Hair follicle dermal papilla cell (primary cell): ENCODE results near the gene JMJD1C. TPM values are rescaled to one million over a fixed set of nuclear protein-coding genes. Genes with fewer than 3 reads are reported as not detected.

Source experiments
- small RNA-seq: library from RNA; depleted of rRNA; stranded (forward); fragments of <200 nt; gene quantifications from one replicate; pipeline ENCODE3, GENCODE V24; 2012
- total RNA-seq: library from RNA; depleted of rRNA; stranded (reverse); fragments of >200 nt; gene quantifications from 2 replicates; pipeline ENCODE4 v1.2.3, GENCODE V29; 2012

The JMJD1C gene, protein sequence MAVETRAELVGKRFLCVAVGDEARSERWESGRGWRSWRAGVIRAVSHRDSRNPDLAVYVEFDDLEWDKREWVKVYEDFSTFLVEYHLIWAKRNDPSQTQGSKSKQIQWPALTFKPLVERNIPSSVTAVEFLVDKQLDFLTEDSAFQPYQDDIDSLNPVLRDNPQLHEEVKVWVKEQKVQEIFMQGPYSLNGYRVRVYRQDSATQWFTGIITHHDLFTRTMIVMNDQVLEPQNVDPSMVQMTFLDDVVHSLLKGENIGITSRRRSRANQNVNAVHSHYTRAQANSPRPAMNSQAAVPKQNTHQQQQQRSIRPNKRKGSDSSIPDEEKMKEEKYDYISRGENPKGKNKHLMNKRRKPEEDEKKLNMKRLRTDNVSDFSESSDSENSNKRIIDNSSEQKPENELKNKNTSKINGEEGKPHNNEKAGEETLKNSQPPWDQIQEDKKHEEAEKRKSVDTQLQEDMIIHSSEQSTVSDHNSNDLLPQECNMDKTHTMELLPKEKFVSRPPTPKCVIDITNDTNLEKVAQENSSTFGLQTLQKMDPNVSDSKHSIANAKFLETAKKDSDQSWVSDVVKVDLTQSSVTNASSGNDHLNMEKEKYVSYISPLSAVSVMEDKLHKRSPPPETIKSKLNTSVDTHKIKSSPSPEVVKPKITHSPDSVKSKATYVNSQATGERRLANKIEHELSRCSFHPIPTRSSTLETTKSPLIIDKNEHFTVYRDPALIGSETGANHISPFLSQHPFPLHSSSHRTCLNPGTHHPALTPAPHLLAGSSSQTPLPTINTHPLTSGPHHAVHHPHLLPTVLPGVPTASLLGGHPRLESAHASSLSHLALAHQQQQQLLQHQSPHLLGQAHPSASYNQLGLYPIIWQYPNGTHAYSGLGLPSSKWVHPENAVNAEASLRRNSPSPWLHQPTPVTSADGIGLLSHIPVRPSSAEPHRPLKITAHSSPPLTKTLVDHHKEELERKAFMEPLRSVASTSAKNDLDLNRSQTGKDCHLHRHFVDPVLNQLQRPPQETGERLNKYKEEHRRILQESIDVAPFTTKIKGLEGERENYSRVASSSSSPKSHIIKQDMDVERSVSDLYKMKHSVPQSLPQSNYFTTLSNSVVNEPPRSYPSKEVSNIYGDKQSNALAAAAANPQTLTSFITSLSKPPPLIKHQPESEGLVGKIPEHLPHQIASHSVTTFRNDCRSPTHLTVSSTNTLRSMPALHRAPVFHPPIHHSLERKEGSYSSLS (N-terminal part only)
- total RNA-seq = 127 and 139 TPM in 2 replicates

DNA sequence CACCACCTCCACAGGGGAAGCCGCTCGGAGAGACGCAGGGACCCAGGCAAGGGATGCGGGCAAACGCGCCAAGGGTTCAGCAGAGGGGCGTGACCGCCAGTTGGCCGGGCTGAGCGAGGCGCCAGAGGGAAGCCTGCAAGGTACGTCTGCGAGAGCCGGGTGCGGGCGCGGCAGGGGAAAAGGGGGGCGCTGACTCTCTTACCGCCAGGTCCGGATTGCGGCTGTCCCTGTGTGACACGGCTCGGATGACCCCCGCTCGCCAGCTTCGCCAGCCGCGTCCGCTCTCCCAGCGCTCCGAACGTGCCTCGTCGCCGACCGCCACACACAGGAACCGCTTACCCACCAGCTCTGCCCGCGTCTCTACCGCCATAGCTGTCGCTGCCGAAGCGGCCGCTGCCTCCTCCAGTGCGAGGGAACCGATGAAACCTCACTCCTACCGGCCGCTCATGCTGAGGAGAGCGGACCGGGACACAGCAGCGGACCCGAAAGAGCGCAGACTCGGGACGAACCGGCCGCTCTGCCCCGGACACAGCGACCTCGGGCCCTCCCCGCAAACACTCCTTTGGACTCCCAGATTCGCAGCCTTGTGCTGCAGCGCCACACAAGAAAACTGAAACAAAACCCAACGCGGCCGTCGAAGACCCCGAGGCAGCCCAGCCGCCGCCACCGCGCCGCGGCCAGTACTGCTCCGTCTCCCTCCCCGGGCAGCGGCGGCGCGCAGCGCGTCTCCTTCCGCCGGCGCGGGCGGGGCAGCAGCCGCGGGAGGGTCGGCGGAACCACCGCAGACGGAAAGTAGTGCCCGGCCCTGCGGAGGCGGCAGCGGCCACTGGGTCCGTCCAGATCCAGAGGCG lies at the start of gene JMJD1C:
TSS of gene JMJD1C (minus strand) at position 685 of the 851 bp plus-strand sequence. CDS start at position 370, 315 bp downstream.

DNA sequence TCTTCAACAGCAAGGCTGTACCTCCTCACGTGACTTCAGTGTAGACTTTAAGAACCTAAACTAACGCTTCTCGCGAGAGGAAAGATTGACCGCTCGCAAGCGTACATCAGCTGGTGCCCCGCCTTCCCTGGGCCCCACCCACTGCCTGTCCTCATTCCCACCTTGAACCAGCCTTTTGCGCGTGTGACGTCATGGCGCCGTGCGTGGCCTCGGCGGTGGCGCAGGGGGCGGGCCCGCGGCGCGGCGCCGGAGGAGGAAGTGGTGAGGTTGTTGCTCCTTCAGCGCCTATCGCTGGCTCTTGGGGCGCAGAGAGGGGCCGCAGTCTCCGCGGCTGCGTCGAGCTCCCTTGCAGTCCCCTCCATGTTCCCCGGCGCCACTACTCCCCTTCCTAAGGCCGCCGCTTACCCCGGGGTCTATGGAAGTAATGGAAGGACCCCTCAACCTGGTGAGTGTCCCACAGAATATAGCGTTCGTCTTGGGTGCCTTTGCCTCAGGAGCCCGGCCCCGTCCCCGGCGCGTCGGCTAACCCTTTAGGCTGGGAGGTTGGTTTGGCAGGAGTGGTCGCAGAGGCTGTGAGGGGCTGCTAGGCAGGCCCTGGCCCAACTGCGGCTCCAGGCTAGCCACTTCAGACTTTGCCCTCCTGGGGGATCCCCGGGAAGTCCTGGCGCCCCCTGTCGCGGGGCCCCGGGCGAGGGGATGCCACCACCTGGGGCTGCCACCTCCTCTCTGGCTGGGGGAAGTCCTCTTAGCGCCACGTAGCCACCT lies 332.5 kb downstream of the JMJD1C start, which contains the start of gene NRBF2:
TSS of gene NRBF2 (plus strand) at position 273 of the 765 bp plus-strand sequence. CDS start at position 416, 143 bp downstream.

Small RNA genes lying within 50 kb of the gene (small RNA-seq; reads per million reads assigned to genes)
- gene AC022022.1 = not detected
- 1.0 reads per million, percentile 20 among the genes with 10 or more reads in this experiment for gene MIR1296

Other genes with a start within 250 kb of the JMJD1C start
- 86.2 and 92.8 TPM in 2 replicates for gene REEP3, start 55.4 kb upstream of the JMJD1C start, total RNA-seq